Hematopoietic multipotent progenitor cell treated with erythropoietin and hydrocortisone succinate and interleukin-3 and kit ligand, for 15 days (in vitro differentiated cells): ENCODE measurements around the gene CFAP68.

ENCODE experiments used
- DNase-seq: peaks from one replicate; pipeline ENCODE4 v3.0.0-alpha.2; 2015; ENCODE audit warnings: low spot score

Gene CFAP68, protein sequence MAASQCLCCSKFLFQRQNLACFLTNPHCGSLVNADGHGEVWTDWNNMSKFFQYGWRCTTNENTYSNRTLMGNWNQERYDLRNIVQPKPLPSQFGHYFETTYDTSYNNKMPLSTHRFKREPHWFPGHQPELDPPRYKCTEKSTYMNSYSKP

DNA sequence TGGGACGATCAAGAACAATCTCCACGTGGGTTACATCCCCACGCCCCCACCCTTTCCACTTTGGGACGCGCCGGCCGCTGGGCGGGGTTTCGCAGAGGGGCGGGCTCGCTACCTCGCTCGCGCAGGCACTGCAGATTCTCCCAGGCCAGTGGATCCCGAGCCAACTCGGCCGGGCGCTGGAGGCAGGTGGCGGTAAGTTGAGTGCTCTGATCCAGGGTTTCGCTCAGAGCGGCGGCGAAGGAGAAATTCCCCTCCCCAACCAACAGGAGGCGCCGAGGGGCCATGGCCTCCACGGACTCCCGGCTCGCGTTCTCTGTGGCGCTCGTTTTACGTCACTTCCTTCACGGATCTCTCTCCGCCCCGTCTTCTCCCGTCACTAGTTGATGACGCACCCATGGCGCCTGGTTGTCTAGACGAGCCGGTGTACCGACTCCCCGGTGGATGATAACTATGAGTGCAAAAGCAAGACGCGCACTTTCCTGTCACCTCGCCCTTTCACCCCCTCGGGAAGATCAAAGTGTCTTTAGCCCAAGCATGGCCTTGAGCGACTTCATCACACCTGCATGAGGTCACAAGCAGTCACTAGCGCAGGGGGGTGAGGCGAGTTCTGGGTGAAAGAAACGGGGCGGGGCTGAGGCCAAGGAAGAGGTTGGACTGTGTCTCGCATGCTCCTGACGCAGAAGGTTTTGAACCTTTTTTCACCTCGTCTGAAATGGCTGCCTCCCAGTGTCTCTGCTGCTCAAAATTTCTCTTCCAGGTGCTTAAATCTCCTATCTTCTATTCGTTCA, at the start of gene CFAP68, which contains the start of gene FDXACB1:
CFAP68 (plus strand) TSS at position 693 of the 788 bp plus-strand sequence; CDS start at position 713, 20 bp downstream.
FDXACB1 (minus strand) TSS at position 317 of the 788 bp plus-strand sequence; CDS start at position 284, 33 bp downstream.
- peak; percentile 98 for DNase-seq

DNA sequence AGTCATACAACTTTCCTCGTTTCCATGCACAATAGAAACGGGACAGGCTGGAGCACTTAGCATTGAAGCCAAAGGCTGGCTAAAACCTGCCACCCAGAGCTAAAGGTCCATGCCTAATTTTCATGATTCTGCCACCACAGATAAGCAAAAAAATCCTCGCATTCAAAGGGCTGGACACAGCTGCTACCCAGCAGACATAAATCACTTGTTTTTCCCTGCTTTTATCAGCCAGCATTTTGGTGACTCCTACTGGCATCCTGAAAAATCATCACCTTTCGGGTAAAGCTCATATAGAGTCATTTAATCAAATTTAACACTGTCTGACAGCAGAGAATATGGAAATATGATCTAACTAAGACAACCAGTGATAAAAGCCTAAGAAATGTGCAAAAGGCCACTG, 45.8 kb upstream of the CFAP68 start:
- DNase-seq: no peak

DNA sequence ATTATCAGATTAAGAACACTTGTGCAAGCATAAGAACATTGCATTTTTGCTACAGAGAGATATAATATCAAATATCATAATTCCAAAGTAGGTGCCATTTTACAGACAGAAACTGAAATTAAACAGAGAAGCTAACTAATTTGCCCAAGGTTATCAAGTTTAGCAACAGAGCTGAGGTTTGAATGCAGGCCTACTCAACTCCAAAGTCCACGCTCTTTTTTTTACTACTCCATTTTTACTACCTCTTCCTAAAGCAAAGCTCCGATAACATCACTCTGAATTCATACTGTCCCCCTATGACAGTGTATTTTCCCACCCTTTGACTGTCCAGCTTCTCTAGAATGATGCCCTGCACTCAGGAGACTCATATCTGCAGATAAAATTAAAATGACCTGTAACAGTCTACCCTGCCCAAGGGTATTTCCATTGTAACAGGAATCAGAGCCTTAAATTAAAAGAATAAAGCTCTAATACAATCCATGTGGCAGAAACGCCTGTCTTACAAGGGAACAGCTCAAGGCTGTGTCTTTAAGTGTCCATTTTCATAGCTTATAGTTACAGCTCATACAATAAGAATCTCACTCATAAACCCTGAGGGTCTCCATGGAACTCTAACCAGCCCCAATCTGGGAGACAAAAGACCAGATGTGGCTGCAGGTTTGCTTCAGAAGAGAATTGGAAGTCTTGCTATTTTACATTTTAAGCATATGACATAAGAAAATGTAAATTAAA, 44.7 kb upstream of the CFAP68 start:
- no peak for DNase-seq

DNA sequence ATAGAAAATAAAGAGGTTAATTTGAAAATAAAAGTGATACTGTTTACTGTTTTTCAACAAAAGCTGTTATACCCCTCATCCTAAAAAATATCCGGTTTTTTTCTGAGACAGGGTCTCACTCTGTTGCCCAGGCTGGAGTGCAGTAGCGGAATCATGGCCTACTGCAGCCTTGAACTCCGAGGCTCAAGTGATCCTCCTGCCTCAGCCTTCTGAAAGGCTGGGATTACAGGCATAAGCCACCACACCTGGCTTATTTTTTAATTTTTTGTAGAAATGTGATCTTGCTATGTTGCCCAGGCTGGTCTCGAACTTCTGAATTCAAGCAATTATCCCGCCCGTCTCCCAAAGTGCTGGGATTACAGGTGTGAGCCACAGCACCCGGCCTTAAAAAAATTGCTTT, 43.7 kb upstream of the CFAP68 start:
- no peak for DNase-seq

DNA sequence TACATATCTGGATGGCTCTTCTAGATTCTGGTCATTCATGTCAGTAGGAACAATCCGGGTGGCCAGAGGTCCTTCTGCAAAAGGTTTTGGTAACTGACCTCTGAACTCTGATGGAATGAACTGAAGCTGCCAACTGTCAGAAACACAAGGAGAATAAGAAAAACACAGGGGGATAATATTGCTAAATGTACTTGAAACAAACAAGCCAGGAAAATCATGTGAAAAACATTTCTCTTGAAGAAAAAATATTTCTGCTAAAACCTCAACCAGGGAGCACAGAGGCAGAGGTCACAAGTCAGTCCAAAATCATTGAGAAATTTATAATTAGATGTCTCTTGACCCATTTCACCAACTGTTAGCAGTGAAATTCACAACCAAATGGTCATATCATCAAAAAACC, 43.2 kb upstream of the CFAP68 start:
- no peak for DNase-seq

DNA sequence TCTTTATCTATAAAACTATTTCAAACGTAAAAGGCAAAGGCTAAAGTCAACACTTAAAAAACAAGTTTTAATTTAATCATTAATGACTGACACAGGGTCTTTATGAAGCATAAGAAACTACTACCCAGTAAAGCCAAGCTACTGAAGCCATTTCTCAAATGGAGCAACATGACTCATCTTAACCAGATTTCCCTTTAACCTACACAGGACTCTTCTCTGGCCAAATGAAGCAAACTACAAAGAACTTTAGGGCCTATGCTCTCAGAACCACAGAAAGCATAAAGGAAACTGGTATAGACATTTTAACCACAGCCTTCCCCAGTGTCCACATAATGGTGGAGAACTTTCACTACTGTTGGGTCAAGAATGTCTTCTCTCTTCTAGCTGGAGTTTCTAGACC, 42.6 kb upstream of the CFAP68 start:
- DNase-seq: no peak

DNA sequence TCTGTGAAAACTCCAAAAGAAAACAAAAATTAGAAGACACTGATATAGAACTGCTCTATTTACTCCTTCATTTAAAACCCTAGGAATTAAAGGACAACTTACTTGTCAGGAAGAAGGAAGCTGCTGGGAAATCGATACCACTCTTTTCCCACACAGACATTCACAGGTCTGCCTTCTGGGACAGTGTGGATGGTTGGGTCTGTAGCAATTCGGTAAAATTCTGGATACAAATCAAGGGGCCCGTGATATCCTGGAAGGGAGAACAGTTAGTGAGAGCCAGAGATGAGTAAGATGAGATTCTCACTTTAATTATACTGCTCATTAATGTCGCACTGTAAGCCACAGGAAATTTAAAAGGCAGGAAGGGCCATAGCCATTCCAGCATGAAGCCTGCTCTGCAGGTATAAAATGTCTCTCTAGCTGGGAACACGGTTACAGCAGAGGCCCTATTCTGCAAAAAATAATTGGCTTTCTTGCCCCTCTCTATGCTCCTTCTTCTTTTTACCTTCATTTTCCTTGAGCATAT, 41.9 kb upstream of the CFAP68 start:
- DNase-seq: no peak

DNA sequence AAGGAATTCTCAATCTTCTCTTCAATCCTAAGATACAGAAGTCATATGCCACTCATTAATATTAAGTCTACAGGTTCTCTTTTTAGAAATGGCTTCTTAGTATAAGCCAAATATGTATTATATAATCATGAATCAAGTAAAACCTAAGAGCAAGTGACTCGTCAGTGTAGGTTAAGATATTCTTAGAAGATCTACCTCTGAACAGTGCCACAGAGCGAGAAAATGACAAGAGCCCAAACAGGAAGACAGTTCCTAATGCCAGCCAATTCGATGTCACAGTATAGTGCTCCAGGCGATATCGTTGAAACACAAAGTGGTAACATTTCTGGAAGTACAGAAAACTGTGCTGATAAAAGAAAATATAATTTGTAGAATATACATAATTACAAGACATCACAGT, 41.3 kb upstream of the CFAP68 start:
- DNase-seq: no peak

DNA sequence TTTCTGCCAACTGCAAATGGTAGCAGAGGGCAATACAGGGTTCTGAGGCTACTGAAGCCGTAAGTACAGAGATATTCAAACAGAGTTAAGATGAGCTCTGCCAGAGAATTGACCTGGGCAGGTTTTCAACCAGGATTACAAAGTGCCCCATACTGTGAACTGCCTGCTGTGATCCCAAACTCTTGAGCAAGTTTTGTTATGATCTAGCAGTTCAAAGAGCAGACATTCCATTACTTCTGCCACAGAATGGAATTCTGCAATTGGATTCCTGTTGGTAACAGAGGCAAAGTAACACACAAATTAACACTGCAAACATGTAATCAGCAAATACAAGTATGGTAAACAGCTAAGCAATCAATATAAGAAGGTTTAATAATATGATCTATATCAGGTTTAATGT, 39.2 kb upstream of the CFAP68 start:
- DNase-seq: no peak

DNA sequence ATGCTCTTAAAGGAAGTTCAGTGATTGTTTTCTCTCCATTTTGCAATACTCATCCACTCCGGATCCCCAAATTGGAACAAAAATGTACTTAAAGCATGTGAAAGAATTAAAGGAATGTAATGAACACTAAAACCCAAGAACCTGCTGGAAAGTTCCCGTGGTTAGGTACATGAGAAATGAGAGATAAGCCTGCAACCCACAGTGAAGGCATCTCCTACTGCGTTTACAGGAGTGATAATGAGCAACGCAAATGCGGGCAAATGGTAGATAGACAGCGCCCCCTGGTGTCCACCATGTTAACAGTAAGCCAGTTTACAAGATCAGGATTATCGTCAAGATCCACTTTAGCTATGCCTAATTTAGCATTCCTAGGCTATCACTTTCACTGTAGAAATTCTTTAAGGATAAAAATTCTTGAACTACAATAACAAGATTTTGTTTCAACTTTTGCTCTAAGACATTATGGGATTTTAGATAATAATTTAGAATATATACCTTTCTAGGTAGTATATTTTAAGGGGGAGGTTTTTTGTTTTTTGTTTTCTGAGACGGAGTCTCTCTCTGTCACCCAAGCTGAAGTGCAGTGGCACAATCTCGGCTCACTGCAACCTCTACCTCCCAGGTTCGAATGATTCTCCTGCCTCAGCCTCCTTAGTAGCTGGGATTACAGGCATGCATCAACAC, 37.8 kb upstream of the CFAP68 start:
- DNase-seq: peak; percentile 89

DNA sequence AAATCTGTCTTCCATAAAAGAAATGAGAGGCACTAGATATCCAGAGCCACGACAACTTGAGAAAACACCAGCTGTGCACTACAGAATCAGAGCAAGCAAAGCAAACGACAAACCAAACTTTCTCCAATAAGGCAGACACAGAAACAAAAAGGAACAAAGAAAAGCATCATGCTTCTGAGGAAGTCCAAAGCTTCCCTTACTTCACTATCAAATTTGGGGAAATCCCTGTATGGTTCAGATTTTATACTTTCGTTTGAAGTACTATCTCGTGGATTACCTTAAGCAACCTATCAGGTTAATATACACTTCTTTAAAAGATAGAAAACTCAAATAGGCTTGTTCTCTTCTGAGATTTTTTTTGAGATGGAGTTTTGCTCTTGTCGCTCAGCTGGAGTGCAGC, 35.7 kb upstream of the CFAP68 start:
- DNase-seq: no peak

DNA sequence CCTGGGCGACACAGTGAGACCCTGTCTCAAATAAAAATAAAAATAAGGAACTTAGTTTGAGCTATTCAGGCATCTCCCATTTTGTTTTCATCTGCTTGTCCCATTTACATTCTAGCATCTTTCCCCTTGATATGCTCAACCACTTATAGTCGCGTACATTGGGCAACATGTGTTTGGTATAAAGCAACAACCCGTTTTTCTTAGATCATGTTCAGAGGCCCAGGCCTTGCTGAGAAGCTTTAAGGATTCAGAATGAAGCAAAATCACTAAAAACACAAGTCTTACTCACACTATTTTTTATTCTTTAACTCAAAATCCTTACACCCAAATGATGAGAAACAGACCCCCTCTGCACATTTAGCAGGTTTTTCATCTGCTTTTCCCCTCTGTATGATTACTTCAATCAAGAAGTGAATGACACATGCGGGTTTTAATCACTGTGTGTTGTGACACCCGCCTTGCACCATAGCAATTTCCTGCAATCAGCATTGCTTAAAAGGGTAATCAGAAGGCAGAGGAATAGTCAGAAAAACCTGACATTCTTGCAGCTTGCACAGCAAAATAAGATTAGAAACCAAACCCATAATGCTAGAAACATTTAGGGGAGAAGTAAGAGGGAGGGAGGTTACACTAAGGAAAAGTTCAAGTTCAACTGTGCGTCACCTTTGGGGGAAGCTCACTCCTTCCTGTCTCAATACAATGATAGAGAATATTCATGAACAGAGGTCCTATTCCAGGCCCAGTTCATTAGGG, 33.9 kb upstream of the CFAP68 start:
- DNase-seq: no peak

DNA sequence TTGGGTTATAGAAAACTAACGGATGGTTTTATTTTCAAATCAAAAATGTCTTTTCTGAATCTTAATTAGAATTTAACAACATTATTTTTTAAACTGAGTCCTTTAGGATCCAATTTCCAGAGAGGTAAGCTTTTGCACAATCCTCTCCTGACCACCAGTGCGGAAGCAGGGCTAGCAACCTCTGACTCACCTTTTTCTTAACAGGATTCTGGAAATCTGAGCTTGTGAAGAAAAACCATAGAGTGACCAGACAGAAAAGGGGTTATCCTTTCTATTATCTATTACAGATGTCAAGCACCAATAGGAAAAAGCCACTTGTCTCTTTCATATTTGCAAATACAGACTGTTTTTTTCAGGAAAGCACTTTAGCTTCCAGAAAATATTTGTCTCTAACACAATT, 33.3 kb upstream of the CFAP68 start:
- DNase-seq: no peak

DNA sequence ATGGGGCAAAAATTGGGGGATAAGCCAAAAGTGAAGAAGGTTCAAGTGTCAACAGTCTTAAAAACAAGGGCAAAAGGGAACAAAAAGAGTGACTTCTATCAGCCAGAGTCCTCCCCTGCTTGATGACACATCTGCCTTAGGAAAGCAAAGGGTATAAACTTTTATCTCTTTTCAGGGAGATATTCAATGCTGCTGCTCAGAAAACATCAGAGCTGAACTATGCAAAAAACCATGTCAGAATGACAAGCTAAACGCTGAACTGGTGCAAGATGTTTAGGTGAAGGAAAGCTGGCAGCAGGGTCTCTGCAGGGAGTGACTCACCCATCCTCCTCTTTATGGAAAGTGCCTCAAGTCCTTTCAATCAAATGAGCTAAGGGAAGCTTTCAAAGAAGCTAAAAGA, 32.7 kb upstream of the CFAP68 start:
- no peak for DNase-seq

DNA sequence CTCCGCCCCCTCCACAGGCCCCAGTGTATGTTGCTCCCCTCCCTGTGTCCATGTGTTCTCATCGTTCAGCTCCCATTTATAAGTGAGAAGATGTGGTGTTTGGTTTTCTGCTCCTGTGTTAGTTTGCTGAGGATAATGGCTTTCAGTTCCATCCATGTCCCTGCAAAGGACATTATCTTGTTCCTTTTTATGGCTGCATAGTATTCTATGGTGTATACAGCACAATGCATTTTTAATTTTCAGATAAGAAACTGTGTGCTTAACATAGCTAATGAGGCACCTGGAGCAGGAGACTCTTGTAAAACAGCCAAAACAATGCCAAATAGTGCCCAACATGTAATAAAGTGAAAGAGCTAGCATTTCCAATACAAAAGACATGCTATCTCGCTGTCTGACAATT, 29.7 kb upstream of the CFAP68 start:
- no peak for DNase-seq

DNA sequence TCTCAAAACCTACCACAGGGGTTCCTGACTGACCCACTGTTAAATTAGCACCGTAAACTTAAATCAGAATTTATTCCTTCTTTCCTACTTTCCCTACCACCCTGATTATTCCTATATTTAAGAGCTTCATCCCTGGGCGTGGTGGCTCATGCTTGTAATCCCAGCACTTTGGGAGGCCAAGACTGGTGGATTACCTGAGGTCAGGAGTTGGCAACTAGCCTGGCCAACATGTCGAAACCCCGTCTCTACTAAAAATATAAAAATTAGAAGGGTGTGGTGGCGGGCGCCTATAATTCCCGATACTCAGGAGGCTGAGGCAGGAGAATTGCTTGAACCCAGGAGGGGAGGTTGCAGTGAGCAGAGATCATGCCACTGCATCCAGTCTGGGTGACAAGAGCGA, 28.3 kb upstream of the CFAP68 start:
- no peak for DNase-seq

DNA sequence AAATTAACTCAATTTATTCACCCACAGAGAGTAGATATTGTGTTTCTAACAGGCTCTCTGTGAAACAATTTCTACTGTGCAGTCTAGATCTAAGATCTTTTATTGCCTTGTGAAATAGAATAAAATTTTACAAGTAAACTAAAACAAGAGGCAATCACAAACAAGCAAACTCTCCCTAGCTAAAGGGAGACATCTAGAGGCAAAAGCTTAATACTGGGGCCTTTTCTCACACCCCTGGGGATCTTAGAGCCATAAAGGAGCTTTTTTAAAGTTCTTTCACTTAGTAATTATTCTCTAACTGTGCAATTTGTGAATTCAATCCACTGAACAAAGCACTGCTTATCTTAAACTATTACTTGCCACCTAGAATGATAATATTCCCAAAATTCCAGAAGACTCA, 27.7 kb upstream of the CFAP68 start:
- DNase-seq: no peak

DNA sequence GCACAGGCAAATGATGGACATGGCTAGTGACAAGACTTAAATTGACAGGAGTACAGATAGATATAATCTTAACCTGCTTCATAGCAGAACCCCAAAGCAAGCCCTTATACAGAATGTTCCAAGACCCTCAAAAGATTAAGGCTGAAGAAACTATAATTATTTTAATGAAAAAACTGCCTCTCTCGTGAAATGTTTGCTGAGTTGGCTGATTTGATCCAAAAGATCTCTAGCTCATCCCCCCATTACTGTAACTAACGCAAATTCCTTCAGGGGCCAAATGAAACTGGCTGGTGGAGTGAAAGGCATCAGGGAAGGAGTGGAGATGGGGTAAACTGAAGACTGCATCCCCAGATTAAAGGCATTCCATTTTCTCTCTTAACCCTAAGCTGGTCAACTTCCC, 27.2 kb upstream of the CFAP68 start:
- no peak for DNase-seq

DNA sequence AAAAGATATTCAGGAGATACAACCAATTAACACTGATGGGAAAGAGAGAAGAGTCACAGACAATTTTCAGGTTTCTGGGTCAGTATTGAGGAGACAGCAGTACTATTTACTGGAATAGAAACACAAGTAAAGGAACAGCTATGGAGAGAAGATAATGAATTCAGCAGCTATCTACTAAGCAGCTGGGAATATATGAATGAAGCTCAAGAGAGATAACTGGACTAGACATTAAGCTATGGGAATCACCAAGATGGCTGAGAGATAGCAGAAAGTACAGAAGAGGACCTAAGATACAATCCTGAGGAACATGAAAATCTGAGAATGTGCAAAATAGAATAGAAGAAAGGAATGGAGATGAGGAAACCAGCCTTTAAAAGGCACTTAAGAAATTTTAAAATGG, 23.8 kb upstream of the CFAP68 start:
- DNase-seq: no peak

DNA sequence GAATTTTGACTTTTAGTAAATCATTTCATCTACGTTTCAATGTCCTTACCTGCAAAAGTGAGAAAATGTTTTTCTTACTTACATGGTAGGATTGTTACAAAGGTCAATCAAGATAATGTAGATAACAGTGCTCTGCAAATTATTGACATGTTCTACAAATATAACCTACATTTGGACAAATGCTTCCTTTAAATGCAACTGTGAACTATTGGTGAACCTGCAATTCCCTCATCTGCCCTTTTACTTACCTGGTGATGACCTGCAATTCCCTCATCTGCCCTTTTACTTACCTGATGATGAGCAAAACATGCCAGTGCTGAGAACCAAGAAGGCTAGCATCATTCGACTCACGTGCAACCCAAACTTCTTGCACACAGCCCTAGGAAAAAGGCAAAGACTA, 19.1 kb upstream of the CFAP68 start:
- no peak for DNase-seq

DNA sequence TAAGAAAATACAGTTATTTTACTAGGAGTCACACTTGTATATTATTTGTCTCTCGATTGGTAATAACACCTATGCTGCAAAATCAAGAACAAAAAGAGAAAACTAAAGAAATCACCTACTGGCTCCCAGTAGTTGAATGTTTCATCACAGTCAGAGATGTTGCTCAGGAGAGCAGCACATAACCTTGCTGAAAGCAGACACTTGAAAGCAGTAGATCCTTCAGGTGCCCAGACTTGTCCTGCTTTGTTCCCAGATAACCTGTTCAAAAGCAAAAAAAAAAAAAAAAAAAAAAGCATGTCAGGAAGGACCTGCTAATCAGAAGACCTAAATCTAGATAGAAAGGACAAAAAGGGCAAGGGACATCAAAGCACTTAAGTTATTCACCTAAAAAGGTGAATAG, 9.2 kb upstream of the CFAP68 start:
- DNase-seq: no peak

DNA sequence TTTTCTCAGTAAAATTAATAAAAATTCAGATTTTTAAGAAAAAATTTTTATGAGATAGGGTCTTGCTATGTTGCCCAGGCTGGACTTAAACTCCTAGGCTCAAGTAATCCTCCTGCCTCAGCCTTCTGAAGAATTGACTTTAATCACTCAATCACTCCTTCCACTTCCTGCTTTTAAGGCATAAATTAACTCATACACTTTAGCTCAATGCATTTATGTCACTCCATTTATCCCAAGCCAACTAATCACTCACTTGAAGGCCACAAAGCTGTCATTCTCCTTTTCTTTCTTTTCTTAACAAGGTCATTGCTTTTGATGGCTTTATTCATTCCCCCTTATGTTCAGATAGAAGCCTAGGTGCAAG, 8.8 kb upstream of the CFAP68 start:
- DNase-seq: no peak
